Lower leg skin (tissue), 3 donors: ENCODE results near the gene LMCD1.
"Not testable (repeated sequence)": the region's sequence is repeated elsewhere in the genome, so short reads cannot be mapped to it uniquely, and the experiment has no call there.

Experiments used
- POLR2A ChIP-seq, 2 donors: fragments of 450-650 bp; IDR thresholded peaks; one replicate each; pipeline ENCODE4 v1.6.1; 2016 to 2017; ENCODE audit warnings: antibody characterized with exemption in 2 of 2, mild to moderate bottlenecking in 1 of 2, moderate library complexity in 1 of 2
- TF ChIP-seq, protein P1 (sequence below), 3 donors: fragments of 450-650 bp; IDR thresholded peaks; one replicate each; pipeline ENCODE4 v1.5.1; 2016; ENCODE audit warnings: antibody characterized with exemption in 3 of 3, mild to moderate bottlenecking in 3 of 3, moderate library complexity in 2 of 3

DNA sequence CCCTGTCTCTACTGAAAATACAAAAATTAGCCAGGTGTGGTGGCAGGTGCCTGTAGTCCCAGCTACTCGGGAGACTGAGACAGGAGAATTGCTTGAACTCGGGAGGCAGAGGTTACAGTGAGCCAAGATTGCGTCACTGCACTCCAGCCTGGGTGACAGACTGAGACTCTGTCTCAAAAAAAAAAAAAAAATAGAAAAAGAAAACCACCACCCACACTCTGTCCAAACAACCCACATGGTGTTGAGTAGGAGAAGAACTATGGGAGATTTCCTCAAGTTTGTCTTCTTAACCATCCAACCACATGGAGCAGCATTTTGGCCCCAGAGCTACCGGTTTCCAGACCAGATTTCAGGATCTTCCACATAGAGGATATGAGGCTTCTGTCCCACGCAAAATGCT is 78.8 kb downstream of the LMCD1 start:
- TF ChIP-seq, protein P1, sequence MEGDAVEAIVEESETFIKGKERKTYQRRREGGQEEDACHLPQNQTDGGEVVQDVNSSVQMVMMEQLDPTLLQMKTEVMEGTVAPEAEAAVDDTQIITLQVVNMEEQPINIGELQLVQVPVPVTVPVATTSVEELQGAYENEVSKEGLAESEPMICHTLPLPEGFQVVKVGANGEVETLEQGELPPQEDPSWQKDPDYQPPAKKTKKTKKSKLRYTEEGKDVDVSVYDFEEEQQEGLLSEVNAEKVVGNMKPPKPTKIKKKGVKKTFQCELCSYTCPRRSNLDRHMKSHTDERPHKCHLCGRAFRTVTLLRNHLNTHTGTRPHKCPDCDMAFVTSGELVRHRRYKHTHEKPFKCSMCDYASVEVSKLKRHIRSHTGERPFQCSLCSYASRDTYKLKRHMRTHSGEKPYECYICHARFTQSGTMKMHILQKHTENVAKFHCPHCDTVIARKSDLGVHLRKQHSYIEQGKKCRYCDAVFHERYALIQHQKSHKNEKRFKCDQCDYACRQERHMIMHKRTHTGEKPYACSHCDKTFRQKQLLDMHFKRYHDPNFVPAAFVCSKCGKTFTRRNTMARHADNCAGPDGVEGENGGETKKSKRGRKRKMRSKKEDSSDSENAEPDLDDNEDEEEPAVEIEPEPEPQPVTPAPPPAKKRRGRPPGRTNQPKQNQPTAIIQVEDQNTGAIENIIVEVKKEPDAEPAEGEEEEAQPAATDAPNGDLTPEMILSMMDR (IDR thresholded peaks at IDR 0.05): not testable (repeated sequence)
- TF ChIP-seq POLR2A (IDR thresholded peaks at IDR 0.05): not testable (repeated sequence)
